Peyer's patch (tissue), 4 donors: ENCODE results near the gene SMYD3. TPM values are rescaled to one million over a fixed set of nuclear protein-coding genes. Genes with fewer than 3 reads are reported as not detected.

Source experiments
- DNase-seq, 3 donors: peaks; one replicate each; pipeline ENCODE4 v3.0.0-alpha.2; 2017 to 2019
- H3K27ac ChIP-seq, 4 donors: fragments of 200-600 bp; sonication (generic); one replicate each; pipeline ENCODE4 v1.5.1; 2016 to 2019
- H3K27me3 ChIP-seq, 2 donors: fragments of 200-600 bp; sonication (generic); one replicate each; pipeline ENCODE4 v1.5.1; 2019
- H3K36me3 ChIP-seq, 3 donors: fragments of 200-600 bp; sonication (generic); one replicate each; pipeline ENCODE4 v1.5.1; 2016 to 2019
- H3K4me1 ChIP-seq, 4 donors: fragments of 200-600 bp; sonication (generic); one replicate each; pipeline ENCODE4 v1.5.1; 2016 to 2019
- H3K4me3 ChIP-seq, 4 donors: fragments of 200-600 bp; sonication (generic); 1 replicate in 3 of 4; 2 replicates in 1 of 4; pipeline ENCODE4 v1.5.1; 2016 to 2019; ENCODE audit warnings: mild to moderate bottlenecking in 1 of 4
- H3K9me3 ChIP-seq, 4 donors: fragments of 200-600 bp; sonication (generic); one replicate each; pipeline ENCODE4 v1.5.1; 2016 to 2019; ENCODE audit warnings: mild to moderate bottlenecking in 1 of 4
- POLR2A ChIP-seq, 2 donors: fragments of 450-650 bp; IDR thresholded peaks; one replicate each; pipeline ENCODE4 v1.5.1; 2017; ENCODE audit warnings: antibody characterized with exemption in 2 of 2, mild to moderate bottlenecking in 2 of 2, moderate library complexity in 2 of 2
- total RNA-seq, 4 donors: library from RNA; depleted of rRNA; stranded (reverse); fragments of >200 nt; gene quantifications; one replicate each; pipeline ENCODE4 v1.1.0, GENCODE V29; 2016
- TF ChIP-seq, protein P1 (sequence below), 6 experiments: fragments of 450-650 bp in 4 of 6; fragments of 200-600 bp in 2 of 6; sonication (generic) in 1 of 6; IDR thresholded peaks; one replicate each; pipeline ENCODE4 v1.5.1; 2017 to 2019; ENCODE audit warnings: antibody characterized with exemption in 6 of 6, mild to moderate bottlenecking in 3 of 6, moderate library complexity in 1 of 6

Gene SMYD3
- total RNA-seq, 4 donors from 2014 or later = 19.8 to 55.3 (median 26.9) TPM

DNA sequence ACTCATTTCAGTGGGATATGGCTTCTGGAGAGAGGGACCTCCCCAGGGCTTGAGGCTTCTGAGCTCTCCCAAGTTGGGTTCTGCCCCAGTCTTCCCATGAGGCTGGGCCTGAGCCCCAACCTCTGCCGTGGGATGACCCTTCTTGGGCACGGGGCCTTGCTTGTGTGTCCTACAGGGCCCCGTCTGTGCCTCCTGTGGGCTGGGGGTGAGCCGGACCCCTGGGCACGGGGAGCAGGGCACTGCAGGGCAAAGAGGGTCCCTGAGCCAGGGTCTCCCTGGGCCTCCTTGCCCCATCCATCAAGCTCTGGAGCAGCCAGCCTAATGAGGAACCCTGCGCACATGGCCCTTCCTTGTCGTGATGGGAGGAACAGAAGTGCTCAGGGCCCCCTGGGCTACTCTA lies 5.2 kb upstream of the SMYD3 start:
- no peak overlapping the region for H3K4me3 ChIP-seq
- no peaks in the 10 kb centered on the region for H3K36me3 ChIP-seq
- H3K9me3 ChIP-seq = peaks cover 0 to 21% (median 7%) of the 10 kb centered on the region in 4 donors
- DNase-seq = no peak
- no peak overlapping the region for H3K27ac ChIP-seq
- TF ChIP-seq, protein P1, sequence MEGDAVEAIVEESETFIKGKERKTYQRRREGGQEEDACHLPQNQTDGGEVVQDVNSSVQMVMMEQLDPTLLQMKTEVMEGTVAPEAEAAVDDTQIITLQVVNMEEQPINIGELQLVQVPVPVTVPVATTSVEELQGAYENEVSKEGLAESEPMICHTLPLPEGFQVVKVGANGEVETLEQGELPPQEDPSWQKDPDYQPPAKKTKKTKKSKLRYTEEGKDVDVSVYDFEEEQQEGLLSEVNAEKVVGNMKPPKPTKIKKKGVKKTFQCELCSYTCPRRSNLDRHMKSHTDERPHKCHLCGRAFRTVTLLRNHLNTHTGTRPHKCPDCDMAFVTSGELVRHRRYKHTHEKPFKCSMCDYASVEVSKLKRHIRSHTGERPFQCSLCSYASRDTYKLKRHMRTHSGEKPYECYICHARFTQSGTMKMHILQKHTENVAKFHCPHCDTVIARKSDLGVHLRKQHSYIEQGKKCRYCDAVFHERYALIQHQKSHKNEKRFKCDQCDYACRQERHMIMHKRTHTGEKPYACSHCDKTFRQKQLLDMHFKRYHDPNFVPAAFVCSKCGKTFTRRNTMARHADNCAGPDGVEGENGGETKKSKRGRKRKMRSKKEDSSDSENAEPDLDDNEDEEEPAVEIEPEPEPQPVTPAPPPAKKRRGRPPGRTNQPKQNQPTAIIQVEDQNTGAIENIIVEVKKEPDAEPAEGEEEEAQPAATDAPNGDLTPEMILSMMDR (IDR thresholded peaks at IDR 0.05) = no peak
- no peak for TF ChIP-seq POLR2A (IDR thresholded peaks at IDR 0.05)
- no peaks in the 10 kb centered on the region for H3K4me1 ChIP-seq
- H3K27me3 ChIP-seq = no peaks in the 10 kb centered on the region

DNA sequence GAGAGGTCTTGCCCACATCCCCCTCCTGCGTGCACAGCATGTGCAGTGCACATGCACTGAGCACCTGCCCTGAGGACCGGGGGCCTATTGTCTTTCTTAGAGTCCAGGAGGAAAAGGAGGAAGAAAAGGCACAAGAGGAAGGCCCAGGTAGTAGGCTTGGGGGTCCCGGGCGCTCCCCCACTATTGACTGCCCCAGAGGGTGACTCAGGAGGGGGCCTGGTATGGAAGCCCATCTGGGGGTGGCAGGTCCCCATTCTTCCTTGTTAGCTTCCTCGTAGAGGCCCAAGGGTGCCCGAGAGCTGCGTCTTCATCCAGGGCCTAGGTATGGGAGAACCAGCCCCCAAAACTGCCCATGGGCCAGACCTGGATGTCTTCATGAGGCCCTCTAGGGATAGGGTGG lies 4.1 kb upstream of the SMYD3 start:
- H3K9me3 ChIP-seq = peaks cover 0 to 18% (median 7%) of the 10 kb centered on the region in 4 donors
- H3K4me1 ChIP-seq = peaks cover 0 to 5% (median under 1%) of the 10 kb centered on the region in 4 donors
- H3K36me3 ChIP-seq = no peaks in the 10 kb centered on the region
- no peak for TF ChIP-seq POLR2A (IDR thresholded peaks at IDR 0.05)
- TF ChIP-seq, protein P1 (IDR thresholded peaks at IDR 0.05) = no peak
- no peak overlapping the region for H3K4me3 ChIP-seq
- H3K27me3 ChIP-seq = no peaks in the 10 kb centered on the region
- H3K27ac ChIP-seq = no peak overlapping the region
- DNase-seq = no peak

DNA sequence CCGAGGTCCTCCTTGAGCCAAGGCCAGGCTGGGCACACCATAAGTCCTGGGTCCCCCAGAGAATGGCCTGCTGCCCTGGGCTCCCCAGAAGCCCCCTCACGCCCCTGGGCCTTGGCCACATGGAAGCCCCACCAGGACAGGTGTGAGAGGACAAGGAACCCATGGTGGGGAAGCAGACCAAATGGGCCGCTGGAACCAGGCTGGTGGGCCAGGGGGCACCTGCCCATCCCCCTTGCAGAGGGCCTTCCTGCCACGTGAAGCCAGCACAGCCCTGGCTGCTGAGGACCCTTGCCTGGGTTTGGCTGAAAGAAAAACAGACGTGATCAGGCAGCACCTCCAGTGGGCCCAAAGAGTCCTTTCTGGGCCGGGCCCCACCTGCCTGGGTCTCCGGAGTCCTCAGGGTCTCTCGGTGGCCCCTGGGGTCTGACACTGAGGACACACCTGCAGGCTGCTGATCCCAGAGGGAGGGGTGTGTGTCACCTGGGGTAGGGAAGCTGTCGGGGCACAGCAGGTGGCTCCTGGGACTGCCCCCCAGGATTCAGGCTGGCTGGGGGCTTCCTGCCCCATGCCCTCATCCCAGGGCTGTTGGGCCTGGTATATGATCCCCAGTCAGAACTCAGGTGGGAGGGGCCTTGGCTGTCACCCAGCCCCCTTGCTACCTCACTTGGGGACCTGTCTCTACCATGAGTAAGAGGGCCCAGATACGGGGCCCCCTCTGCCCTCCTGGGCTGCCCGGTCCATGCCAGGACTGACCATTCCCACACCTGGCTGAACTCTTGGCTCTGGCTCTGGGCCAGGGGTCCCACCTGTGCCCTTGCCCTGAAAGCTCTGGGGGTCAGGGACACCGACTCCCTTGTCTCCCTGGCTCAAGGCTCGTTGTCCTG lies 3.3 kb upstream of the SMYD3 start:
- H3K4me1 ChIP-seq = peaks cover 0 to 10% (median 2%) of the 10 kb centered on the region in 4 donors
- no peaks in the 10 kb centered on the region for H3K36me3 ChIP-seq
- H3K9me3 ChIP-seq = peaks cover 0 to 13% (median 5%) of the 10 kb centered on the region in 4 donors
- DNase-seq = no peak
- no peak overlapping the region for H3K4me3 ChIP-seq
- no peaks in the 10 kb centered on the region for H3K27me3 ChIP-seq
- no peak overlapping the region for H3K27ac ChIP-seq
- TF ChIP-seq, protein P1 (IDR thresholded peaks at IDR 0.05) = no peak
- no peak for TF ChIP-seq POLR2A (IDR thresholded peaks at IDR 0.05)

DNA sequence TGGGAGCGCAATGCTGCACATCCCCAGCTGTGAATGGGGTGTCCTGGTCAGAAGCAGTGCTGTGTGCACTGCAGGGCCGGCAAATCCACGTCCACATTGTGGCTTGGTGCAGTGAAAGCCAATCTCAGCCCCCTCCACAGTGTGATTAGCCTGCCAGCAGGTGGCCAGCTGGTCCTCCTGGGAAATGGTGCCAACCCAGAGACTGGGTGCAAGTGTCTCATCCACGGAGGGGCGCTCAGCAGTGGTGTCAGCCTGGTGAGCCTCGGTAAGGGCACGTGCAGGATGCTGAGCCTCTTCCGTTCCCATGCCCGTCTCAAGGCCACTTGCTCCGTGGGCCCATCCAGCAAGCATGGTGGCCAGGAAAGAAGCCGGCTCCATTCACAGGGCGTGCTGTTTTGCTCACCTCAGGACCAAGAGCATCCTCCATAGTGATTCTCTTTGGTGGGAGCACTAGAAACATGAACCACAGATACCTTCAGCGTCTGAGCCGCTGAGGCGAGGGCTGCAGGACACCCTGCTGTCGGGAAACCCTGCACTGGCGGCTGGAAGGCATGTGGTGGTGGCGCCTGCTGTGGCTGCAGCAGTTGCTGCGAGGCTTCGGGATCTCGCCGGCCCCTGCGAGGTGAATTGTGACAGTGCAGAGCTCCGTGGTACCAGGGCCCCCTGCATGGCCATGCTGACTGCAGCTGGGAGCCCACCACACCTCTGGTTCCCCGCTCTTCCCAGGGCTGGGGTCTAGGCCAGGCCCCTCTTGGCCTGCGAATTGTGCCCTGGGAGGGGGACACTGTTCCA lies 2.0 kb upstream of the SMYD3 start:
- H3K4me1 ChIP-seq = peaks cover 0 to 10% (median 2%) of the 10 kb centered on the region in 4 donors
- TF ChIP-seq, protein P1 (IDR thresholded peaks at IDR 0.05) = no peak
- no peak for TF ChIP-seq POLR2A (IDR thresholded peaks at IDR 0.05)
- no peaks in the 10 kb centered on the region for H3K27me3 ChIP-seq
- no peak for DNase-seq
- H3K36me3 ChIP-seq = no peaks in the 10 kb centered on the region
- no peaks in the 10 kb centered on the region for H3K9me3 ChIP-seq
- no peak overlapping the region for H3K27ac ChIP-seq
- no peak overlapping the region for H3K4me3 ChIP-seq

DNA sequence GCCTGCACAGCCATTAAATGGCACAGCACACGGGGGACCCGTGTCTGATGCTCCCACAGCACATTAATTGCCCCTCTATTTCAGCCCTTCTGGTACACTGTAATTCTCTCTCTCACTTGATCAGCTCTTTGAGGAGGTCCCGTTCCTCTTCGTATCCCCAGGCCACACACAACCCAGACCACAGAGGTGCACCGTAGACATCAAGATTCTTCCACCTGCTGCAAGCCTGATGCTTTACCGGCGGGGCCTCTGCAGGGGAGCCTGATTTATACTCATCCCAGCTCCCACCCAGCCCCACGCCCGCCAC lies 759 bp downstream of the SMYD3 start:
- no peak for DNase-seq
- no peak for TF ChIP-seq POLR2A (IDR thresholded peaks at IDR 0.05)
- Histone ChIP-seq H3K9me3 (no peaks in the 10 kb centered on the region), H3K4me3 (peak overlapping the region; percentile 82 to 96 (median 95)), H3K4me1 (peaks cover 0 to 10% (median 2%) of the 10 kb centered on the region in 4 donors), H3K36me3 (no peaks in the 10 kb centered on the region), H3K27ac (peak overlapping the region in 1 of 4 donors; percentile 84), H3K27me3 (no peaks in the 10 kb centered on the region)

DNA sequence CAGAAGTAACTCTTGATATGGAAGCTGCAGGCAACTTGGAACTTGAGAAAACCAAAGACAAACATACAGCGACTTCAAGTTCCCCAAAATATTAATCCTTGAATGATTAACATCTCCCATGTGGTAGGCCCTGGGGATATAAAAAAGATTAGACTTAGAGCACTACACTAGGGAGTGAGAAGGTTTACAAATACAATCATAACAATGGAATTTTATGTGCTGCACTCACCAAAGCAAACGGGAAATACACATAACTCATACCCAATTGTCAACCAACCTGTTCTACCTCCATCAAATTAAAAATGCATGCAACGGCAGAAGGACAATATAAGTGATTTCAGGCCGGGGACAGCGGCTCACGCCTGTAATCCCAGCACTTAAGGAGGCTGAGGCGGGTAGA lies 3.7 kb downstream of the SMYD3 start:
- Histone ChIP-seq H3K9me3 (no peaks in the 10 kb centered on the region), H3K4me3 (no peak overlapping the region), H3K36me3 (no peaks in the 10 kb centered on the region), H3K4me1 (peaks cover 0 to 10% (median 2%) of the 10 kb centered on the region in 4 donors), H3K27me3 (no peaks in the 10 kb centered on the region), H3K27ac (no peak overlapping the region)
- DNase-seq = no peak
- TF ChIP-seq POLR2A (IDR thresholded peaks at IDR 0.05) = no peak
- TF ChIP-seq, protein P1 (IDR thresholded peaks at IDR 0.05) = no peak
